Neural progenitor cell (in vitro differentiated cells): ENCODE results near the gene FRS3.

ENCODE experiments used
- CTCF ChIP-seq: fragments of 200-600 bp; sonication (generic); IDR thresholded peaks from 2 replicates; pipeline ENCODE4 v1.5.1; 2017; ENCODE audit warnings: antibody characterized with exemption, mild to moderate bottlenecking
- EZH2 ChIP-seq: fragments of 200-600 bp; sonication (generic); IDR thresholded peaks from 2 replicates; pipeline ENCODE4 v1.6.1; 2017; ENCODE audit warnings: antibody characterized with exemption, mild to moderate bottlenecking, moderate library complexity

- TF ChIP-seq CTCF (no peak), EZH2 (no peak)
These were observed 42.0 kb downstream of the FRS3 start for GRCh38 chr6:41737591-41738130.
